Mesenchymal stem cell (in vitro differentiated cells and primary cell): Measurements from ENCODE around the gene ABCA10. TPM values are rescaled to one million over a fixed set of nuclear protein-coding genes. Genes with fewer than 3 reads are reported as not detected.
"Not testable (repeated sequence)": the region's sequence is repeated elsewhere in the genome, so short reads cannot be mapped to it uniquely, and the experiment has no call there.

Experiments used
- DNase-seq: peaks from one replicate; pipeline ENCODE4 v3.0.0-alpha.2; 2013
- H2AFZ ChIP-seq: one replicate; pipeline ENCODE4 v1.6.1; 2013; ENCODE audit warnings: low read depth, mild to moderate bottlenecking, control low read depth, inconsistent platforms, low read length, moderate library complexity
- H2AK5ac ChIP-seq: 2 replicates; pipeline ENCODE4 v1.6.1; 2013; ENCODE audit warnings: low read length, moderate library complexity, mild to moderate bottlenecking, inconsistent platforms; ENCODE audit not compliant: severe bottlenecking
- H2BK120ac ChIP-seq: one replicate; pipeline ENCODE4 v1.6.1; 2013; ENCODE audit warnings: low read depth, mild to moderate bottlenecking, inconsistent platforms, low read length, moderate library complexity
- H2BK12ac ChIP-seq, 2 experiments: one replicate each; pipeline ENCODE4 v1.6.1; 2013; ENCODE audit warnings: inconsistent platforms in 2 of 2, low read length in 2 of 2, mild to moderate bottlenecking in 2 of 2, moderate library complexity in 2 of 2, control low read depth in 1 of 2
- H2BK15ac ChIP-seq: one replicate; pipeline ENCODE4 v1.6.1; 2013; ENCODE audit warnings: mild to moderate bottlenecking, low read depth, inconsistent platforms; ENCODE audit not compliant: poor library complexity, severe bottlenecking
- H2BK5ac ChIP-seq: 2 replicates; pipeline ENCODE4 v1.6.1; 2013; ENCODE audit warnings: low read depth, mild to moderate bottlenecking, low read length, control low read depth, inconsistent platforms; ENCODE audit not compliant: poor library complexity, severe bottlenecking
- H3K14ac ChIP-seq, 2 experiments: one replicate each; pipeline ENCODE4 v1.6.1; 2013; ENCODE audit warnings: inconsistent platforms in 2 of 2, low read length in 2 of 2, control low read depth in 1 of 2, mild to moderate bottlenecking in 1 of 2, moderate library complexity in 1 of 2
- H3K18ac ChIP-seq, 2 experiments: one replicate each; pipeline ENCODE4 v1.6.1; 2013; ENCODE audit warnings: inconsistent platforms in 2 of 2, low read length in 2 of 2, control low read depth in 1 of 2, low read depth in 1 of 2, mild to moderate bottlenecking in 1 of 2
- H3K23ac ChIP-seq, 2 experiments: one replicate each; pipeline ENCODE4 v1.6.1; 2013; ENCODE audit warnings: inconsistent platforms in 2 of 2, low read length in 2 of 2, mild to moderate bottlenecking in 2 of 2, moderate library complexity in 2 of 2, control low read depth in 1 of 2
- H3K27ac ChIP-seq: 2 replicates; pipeline ENCODE4 v1.5.1; 2013; ENCODE audit warnings: mild to moderate bottlenecking, moderate library complexity, low read length, control low read depth, inconsistent platforms; ENCODE audit not compliant: poor library complexity, severe bottlenecking
- H3K27me3 ChIP-seq, 2 experiments: 2 replicates each; pipeline versions ENCODE4 v1.6.1 to v1.7.0; 2013; ENCODE audit warnings: low read length in 2 of 2, mild to moderate bottlenecking in 2 of 2, moderate library complexity in 2 of 2, control low read depth in 1 of 2, inconsistent platforms in 1 of 2; ENCODE audit not compliant: control insufficient read depth in 1 of 2, insufficient read depth in 1 of 2
- H3K36me3 ChIP-seq, 2 experiments: 2 replicates each; pipeline versions ENCODE4 v1.6.1 to v1.7.0; 2013; ENCODE audit warnings: low read length in 2 of 2, control low read depth in 1 of 2, inconsistent platforms in 1 of 2, low read depth in 1 of 2, mild to moderate bottlenecking in 1 of 2; ENCODE audit not compliant: insufficient read depth in 2 of 2, control insufficient read depth in 1 of 2
- H3K4ac ChIP-seq, 2 experiments: one replicate each; pipeline ENCODE4 v1.6.1; 2013; ENCODE audit warnings: inconsistent platforms in 2 of 2, low read length in 2 of 2, mild to moderate bottlenecking in 2 of 2, moderate library complexity in 2 of 2, control low read depth in 1 of 2, low read depth in 1 of 2
- H3K4me1 ChIP-seq: 2 replicates; pipeline ENCODE4 v1.6.1; 2013; ENCODE audit warnings: low read depth, low read length, control low read depth; ENCODE audit not compliant: control insufficient read depth, insufficient read depth
- H3K4me2 ChIP-seq: 2 replicates; pipeline ENCODE4 v1.6.1; 2013; ENCODE audit warnings: low read length, mild to moderate bottlenecking, inconsistent platforms; ENCODE audit not compliant: poor library complexity, severe bottlenecking
- H3K4me3 ChIP-seq, 2 experiments: 2 replicates each; pipeline versions ENCODE4 v1.5.1 to v1.7.0; 2013; ENCODE audit warnings: low read length in 2 of 2, mild to moderate bottlenecking in 2 of 2, control low read depth in 1 of 2, low read depth in 1 of 2; ENCODE audit not compliant: insufficient read depth in 1 of 2
- H3K79me1 ChIP-seq: replicated peaks from 2 replicates; pipeline ENCODE4 v1.6.1; 2013; ENCODE audit warnings: mild to moderate bottlenecking, control low read depth, low read length, inconsistent platforms; ENCODE audit not compliant: poor library complexity, severe bottlenecking
- H3K9ac ChIP-seq: 2 replicates; pipeline ENCODE4 v1.7.0; 2013; ENCODE audit warnings: mild to moderate bottlenecking, low read length, moderate library complexity
- H3K9me3 ChIP-seq: 2 replicates; pipeline ENCODE4 v1.7.0; 2013; ENCODE audit warnings: mild to moderate bottlenecking, low read length; ENCODE audit not compliant: control insufficient read depth
- H4K8ac ChIP-seq: one replicate; pipeline ENCODE4 v1.6.1; 2013; ENCODE audit warnings: inconsistent platforms, mild to moderate bottlenecking, low read length, moderate library complexity
- H4K91ac ChIP-seq: one replicate; pipeline ENCODE4 v1.6.1; 2013; ENCODE audit warnings: mild to moderate bottlenecking, low read length, inconsistent platforms
- WGBS: methylation state at CpG from one replicate; pipeline ENCODE4 v1.1.7; 2013; ENCODE audit warnings: mixed read lengths; 5-methylcytosine and 5-hydroxymethylcytosine counted together
- polyA plus RNA-seq, 2 experiments: library from polyadenylated mRNA; stranded (reverse); fragments of 200-250 nt; gene quantifications; one replicate each; pipeline ENCODE4 v1.2.3, GENCODE V29; 2013

ABCA10 gene, protein sequence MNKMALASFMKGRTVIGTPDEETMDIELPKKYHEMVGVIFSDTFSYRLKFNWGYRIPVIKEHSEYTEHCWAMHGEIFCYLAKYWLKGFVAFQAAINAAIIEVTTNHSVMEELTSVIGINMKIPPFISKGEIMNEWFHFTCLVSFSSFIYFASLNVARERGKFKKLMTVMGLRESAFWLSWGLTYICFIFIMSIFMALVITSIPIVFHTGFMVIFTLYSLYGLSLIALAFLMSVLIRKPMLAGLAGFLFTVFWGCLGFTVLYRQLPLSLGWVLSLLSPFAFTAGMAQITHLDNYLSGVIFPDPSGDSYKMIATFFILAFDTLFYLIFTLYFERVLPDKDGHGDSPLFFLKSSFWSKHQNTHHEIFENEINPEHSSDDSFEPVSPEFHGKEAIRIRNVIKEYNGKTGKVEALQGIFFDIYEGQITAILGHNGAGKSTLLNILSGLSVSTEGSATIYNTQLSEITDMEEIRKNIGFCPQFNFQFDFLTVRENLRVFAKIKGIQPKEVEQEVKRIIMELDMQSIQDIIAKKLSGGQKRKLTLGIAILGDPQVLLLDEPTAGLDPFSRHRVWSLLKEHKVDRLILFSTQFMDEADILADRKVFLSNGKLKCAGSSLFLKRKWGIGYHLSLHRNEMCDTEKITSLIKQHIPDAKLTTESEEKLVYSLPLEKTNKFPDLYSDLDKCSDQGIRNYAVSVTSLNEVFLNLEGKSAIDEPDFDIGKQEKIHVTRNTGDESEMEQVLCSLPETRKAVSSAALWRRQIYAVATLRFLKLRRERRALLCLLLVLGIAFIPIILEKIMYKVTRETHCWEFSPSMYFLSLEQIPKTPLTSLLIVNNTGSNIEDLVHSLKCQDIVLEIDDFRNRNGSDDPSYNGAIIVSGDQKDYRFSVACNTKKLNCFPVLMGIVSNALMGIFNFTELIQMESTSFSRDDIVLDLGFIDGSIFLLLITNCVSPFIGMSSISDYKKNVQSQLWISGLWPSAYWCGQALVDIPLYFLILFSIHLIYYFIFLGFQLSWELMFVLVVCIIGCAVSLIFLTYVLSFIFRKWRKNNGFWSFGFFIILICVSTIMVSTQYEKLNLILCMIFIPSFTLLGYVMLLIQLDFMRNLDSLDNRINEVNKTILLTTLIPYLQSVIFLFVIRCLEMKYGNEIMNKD (N-terminal part only)
- 0.46 TPM for polyA plus RNA-seq (2013, experiment 1 of 2)
- polyA plus RNA-seq (2013, experiment 2 of 2), result 0.48 TPM

GRCh38 chr17:69228576-69228975, at the start of gene ABCA10:
Gene ABCA10, minus strand, starts transcription at chr17:69228824. Its CDS starts 3,466 bp downstream, at chr17:69225358.
- H3K23ac ChIP-seq, result no peak within 1 kb of the TSS
- H3K14ac ChIP-seq, result no peak within 1 kb of the TSS
- H4K8ac ChIP-seq, result no peak within 1 kb of the TSS
- no peak within 1 kb of the TSS for H3K18ac ChIP-seq
- H2BK15ac ChIP-seq, result no peak within 1 kb of the TSS
- no peaks in the 10 kb centered on the region for H3K36me3 ChIP-seq
- WGBS, result no CpG with 5 or more reads among the region's 1 CpG
- H3K79me1 ChIP-seq, result no peaks in the 10 kb centered on the region
- no peak within 1 kb of the TSS for H4K91ac ChIP-seq
- H3K27me3 ChIP-seq, result no peaks in the 10 kb centered on the region
- H3K27ac ChIP-seq, result no peak within 1 kb of the TSS
- H2AK5ac ChIP-seq, result no peak within 1 kb of the TSS
- no peak within 1 kb of the TSS for H2BK120ac ChIP-seq
- DNase-seq, result peak; percentile 9
- no peaks in the 10 kb centered on the region for H3K4me1 ChIP-seq
- no peak within 1 kb of the TSS for H3K4me2 ChIP-seq
- H2BK12ac ChIP-seq, result no peak within 1 kb of the TSS
- H3K9ac ChIP-seq, result peak within 1 kb of the TSS; percentile 88
- no peak within 1 kb of the TSS for H2AFZ ChIP-seq
- H3K4ac ChIP-seq, result no peak within 1 kb of the TSS
- peak within 1 kb of the TSS in 1 of 2 experiments; percentile 71 for H3K4me3 ChIP-seq
- H2BK5ac ChIP-seq, result no peak within 1 kb of the TSS
- H3K9me3 ChIP-seq, result peaks cover 23% of the 10 kb centered on the region

DNA sequence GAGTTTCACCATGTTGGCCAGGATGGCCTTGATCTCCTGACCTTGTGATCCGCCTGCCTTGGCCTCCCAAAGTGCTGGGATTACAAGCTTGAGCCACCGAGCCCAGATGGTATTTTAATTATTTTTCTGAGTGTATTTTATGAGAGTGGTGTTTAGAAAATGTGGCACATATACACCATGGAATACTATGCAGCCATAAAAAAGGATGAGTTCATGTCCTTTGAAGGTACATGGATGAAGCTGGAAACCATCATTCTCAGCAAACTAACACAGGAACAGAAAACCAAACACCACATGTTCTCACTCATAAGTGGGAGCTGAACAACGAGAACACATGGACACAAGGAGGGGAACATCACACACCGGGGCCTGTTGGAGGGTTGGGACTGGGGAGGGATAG, 47.7 kb upstream of the ABCA10 start:
- not testable (repeated sequence) for H2BK15ac ChIP-seq

GRCh38 chr17:69275751-69276150, 47.1 kb upstream of the ABCA10 start:
- no peaks in the 10 kb centered on the region for H3K79me1 ChIP-seq

More for the DNA sequence above, 47.7 kb upstream of the ABCA10 start:
- H2AK5ac ChIP-seq, H3K9ac ChIP-seq, H2BK5ac ChIP-seq, H3K9me3 ChIP-seq, H3K4ac ChIP-seq, H3K36me3 ChIP-seq, H3K23ac ChIP-seq, H4K8ac ChIP-seq, H2AFZ ChIP-seq, H3K18ac ChIP-seq, H4K91ac ChIP-seq, H3K4me1 ChIP-seq, H2BK12ac ChIP-seq, H3K27ac ChIP-seq, H3K79me1 ChIP-seq, H3K27me3 ChIP-seq, H3K14ac ChIP-seq, H2BK120ac ChIP-seq, H3K4me3 ChIP-seq, DNase-seq, H3K4me2 ChIP-seq: not testable (repeated sequence)
- WGBS, result 99% methylated on average over 4 of the region's 4 CpGs

More at GRCh38 chr17:69275751-69276150, 47.1 kb upstream of the ABCA10 start:
- no peak overlapping the region for H3K14ac ChIP-seq
- no peaks in the 10 kb centered on the region for H3K4me1 ChIP-seq
- H3K18ac ChIP-seq, result no peak overlapping the region
- no peak overlapping the region for H2AFZ ChIP-seq
- H3K4me3 ChIP-seq, result no peak overlapping the region
- no peak overlapping the region for H3K4ac ChIP-seq
- DNase-seq, result no peak
- H3K27ac ChIP-seq, result no peak overlapping the region
- H2BK15ac ChIP-seq, result no peak overlapping the region
- no peak overlapping the region for H2BK5ac ChIP-seq
- H3K4me2 ChIP-seq, result no peak overlapping the region
- H3K23ac ChIP-seq, result no peak overlapping the region
- no peak overlapping the region for H3K9ac ChIP-seq
- no peak overlapping the region for H2BK120ac ChIP-seq
- no peak overlapping the region for H2AK5ac ChIP-seq
- H3K36me3 ChIP-seq, result no peaks in the 10 kb centered on the region
- H4K8ac ChIP-seq, result no peak overlapping the region
- WGBS, result 98% methylated on average over 4 of the region's 4 CpGs
- no peaks in the 10 kb centered on the region for H3K9me3 ChIP-seq
- H2BK12ac ChIP-seq, result no peak overlapping the region
- no peaks in the 10 kb centered on the region for H3K27me3 ChIP-seq
- H4K91ac ChIP-seq, result no peak overlapping the region
